Neural crest cell (in vitro differentiated cells): ENCODE data around the gene PRKAR1A. TPM values are rescaled to one million over a fixed set of nuclear protein-coding genes. Genes with fewer than 3 reads are reported as not detected.
"Not testable (repeated sequence)": the region's sequence is repeated elsewhere in the genome, so short reads cannot be mapped to it uniquely, and the experiment has no call there.

Source experiments
- DNase-seq: peaks from one replicate; pipeline ENCODE4 v3.0.0; 2021; ENCODE audit warnings: low read depth, mixed read lengths, low spot score
- H3K27ac Mint-ChIP-seq: one replicate; pipeline ENCODE4 v1.8.0; 2021; ENCODE audit warnings: mild to moderate bottlenecking, mixed read lengths; ENCODE audit not compliant: unreplicated experiment
- H3K27me3 Mint-ChIP-seq: 2 replicates; pipeline ENCODE4 v1.8.0; 2021; ENCODE audit warnings: low read depth, mild to moderate bottlenecking, mixed read lengths
- H3K36me3 Mint-ChIP-seq: 2 replicates; pipeline ENCODE4 v1.8.0; 2021; ENCODE audit warnings: low read depth, mild to moderate bottlenecking, mixed read lengths
- H3K4me1 Mint-ChIP-seq: 2 replicates; pipeline ENCODE4 v1.8.0; 2021; ENCODE audit warnings: mixed read lengths
- H3K4me3 Mint-ChIP-seq: one replicate; pipeline ENCODE4 v1.8.0; 2021; ENCODE audit warnings: mild to moderate bottlenecking, mixed read lengths
- H3K9me3 Mint-ChIP-seq: 2 replicates; pipeline ENCODE4 v1.8.0; 2021; ENCODE audit warnings: mixed read lengths
- total RNA-seq: library from RNA; stranded (reverse); gene quantifications from 2 replicates; pipeline ENCODE4 v1.2.1, GENCODE V29; 2021
- TF ChIP-seq, protein P1 (sequence below): fragments of 200-600 bp; sonication (generic); conservative IDR thresholded peaks from 2 replicates; pipeline ENCODE4 v1.5.0; 2021; ENCODE audit warnings: antibody characterized with exemption, mild to moderate bottlenecking

PRKAR1A gene
- total RNA-seq, 1 donor from 2014 or later, result 250 TPM

DNA sequence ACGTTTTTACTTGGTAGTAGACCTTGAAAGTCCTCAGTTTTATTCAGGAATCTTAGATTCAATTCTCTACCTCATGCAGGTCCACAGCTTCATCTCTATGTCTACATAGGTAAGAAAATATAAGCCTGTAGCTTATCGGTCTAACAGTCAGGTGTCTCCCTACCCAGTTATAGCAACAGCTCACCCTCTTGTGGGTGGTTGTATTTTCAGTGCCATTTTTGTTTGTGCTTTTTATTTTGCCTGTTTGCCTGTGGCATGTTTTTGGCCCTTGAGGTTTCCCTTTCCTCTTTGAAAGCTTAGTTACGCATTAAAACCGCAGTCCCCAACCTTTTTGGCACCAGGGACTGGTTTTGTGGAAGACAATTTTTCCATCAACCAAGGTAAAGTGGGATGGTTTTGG is 31.3 kb upstream of the PRKAR1A start:
- no peak for DNase-seq
- Mint-ChIP-seq H3K27me3 (peaks cover 25% of the 10 kb centered on the region), H3K27ac (no peak overlapping the region), H3K9me3 (no peaks in the 10 kb centered on the region), H3K4me3 (no peak overlapping the region), H3K4me1 (peaks cover 18% of the 10 kb centered on the region), H3K36me3 (no peaks in the 10 kb centered on the region)
- TF ChIP-seq, protein P1, sequence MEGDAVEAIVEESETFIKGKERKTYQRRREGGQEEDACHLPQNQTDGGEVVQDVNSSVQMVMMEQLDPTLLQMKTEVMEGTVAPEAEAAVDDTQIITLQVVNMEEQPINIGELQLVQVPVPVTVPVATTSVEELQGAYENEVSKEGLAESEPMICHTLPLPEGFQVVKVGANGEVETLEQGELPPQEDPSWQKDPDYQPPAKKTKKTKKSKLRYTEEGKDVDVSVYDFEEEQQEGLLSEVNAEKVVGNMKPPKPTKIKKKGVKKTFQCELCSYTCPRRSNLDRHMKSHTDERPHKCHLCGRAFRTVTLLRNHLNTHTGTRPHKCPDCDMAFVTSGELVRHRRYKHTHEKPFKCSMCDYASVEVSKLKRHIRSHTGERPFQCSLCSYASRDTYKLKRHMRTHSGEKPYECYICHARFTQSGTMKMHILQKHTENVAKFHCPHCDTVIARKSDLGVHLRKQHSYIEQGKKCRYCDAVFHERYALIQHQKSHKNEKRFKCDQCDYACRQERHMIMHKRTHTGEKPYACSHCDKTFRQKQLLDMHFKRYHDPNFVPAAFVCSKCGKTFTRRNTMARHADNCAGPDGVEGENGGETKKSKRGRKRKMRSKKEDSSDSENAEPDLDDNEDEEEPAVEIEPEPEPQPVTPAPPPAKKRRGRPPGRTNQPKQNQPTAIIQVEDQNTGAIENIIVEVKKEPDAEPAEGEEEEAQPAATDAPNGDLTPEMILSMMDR, result no peak

DNA sequence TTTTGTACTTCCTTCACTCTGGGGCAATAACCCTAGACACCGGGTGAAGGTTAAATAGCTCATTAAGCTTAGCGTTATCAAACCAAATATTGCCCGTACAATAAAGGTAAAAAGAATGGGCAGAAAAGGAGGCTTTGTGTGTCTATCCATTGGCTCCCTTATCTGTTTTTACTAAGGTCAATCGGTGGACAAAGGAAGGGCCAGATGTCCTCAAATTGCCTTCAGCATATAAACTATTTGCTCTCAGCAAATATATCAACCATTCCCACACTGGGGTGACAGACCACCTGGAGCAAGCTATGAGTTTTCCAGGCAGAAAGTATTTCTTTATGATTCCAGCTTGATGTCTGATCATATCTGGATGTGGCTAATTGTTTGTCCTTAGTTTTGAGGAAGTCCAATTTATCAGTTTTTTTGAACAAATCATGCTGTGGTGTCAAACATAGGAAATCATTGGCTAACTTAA is 29.6 kb upstream of the PRKAR1A start:
- Mint-ChIP-seq H3K4me1 (peaks cover 18% of the 10 kb centered on the region), H3K27ac (no peak overlapping the region), H3K27me3 (peaks cover 34% of the 10 kb centered on the region), H3K9me3 (no peaks in the 10 kb centered on the region), H3K4me3 (no peak overlapping the region), H3K36me3 (no peaks in the 10 kb centered on the region)
- no peak for DNase-seq
- TF ChIP-seq, protein P1, result no peak

DNA sequence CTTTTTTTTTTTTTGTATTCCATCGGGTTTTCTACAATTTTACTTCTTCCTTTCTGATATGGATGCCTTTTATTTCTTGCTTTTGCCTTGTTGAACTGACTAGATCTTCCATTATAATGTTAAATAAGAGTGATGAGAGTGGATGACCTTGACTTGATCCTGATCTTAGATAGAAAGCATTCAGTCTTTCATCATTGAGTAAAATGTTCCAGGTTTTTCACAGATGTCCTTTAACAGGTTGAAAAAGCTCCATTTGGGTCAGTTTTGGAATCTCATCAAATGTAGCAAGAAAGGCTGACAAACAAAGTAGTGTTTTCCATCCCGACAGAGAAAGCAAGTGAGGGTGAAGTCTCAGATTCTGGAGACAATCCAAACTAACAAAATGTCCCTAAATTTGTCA is 27.8 kb upstream of the PRKAR1A start:
- Mint-ChIP-seq H3K9me3 (no peaks in the 10 kb centered on the region), H3K4me3 (no peak overlapping the region), H3K36me3 (no peaks in the 10 kb centered on the region), H3K27me3 (peaks cover 34% of the 10 kb centered on the region), H3K27ac (no peak overlapping the region), H3K4me1 (peaks cover 18% of the 10 kb centered on the region)
- DNase-seq, result no peak
- TF ChIP-seq, protein P1, result no peak

DNA sequence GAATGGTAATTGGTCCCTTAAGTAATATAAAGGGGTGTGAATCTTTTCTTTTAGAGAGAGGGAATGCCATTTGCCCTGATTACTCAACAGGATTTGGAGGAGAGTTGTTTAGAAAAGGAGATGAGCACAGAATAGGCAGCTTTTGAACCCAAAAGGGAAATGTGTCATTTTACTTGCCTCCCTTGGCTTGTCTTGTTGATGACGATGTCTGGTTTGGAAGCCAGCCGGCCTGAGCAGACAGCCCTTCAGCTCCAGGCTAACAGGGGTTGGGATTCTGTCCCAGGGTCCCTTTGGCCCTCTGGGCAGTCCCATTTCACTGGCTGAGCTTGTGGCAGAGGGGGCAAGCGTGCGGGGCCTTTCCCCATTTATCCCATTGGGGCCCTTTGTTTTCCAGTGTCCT is 22.3 kb upstream of the PRKAR1A start:
- TF ChIP-seq, protein P1, result no peak
- H3K27ac Mint-ChIP-seq, result no peak overlapping the region
- peaks cover 5% of the 10 kb centered on the region for H3K9me3 Mint-ChIP-seq
- H3K4me3 Mint-ChIP-seq, result no peak overlapping the region
- no peaks in the 10 kb centered on the region for H3K36me3 Mint-ChIP-seq
- peaks cover 19% of the 10 kb centered on the region for H3K27me3 Mint-ChIP-seq
- H3K4me1 Mint-ChIP-seq, result peaks cover 12% of the 10 kb centered on the region
- no peak for DNase-seq

DNA sequence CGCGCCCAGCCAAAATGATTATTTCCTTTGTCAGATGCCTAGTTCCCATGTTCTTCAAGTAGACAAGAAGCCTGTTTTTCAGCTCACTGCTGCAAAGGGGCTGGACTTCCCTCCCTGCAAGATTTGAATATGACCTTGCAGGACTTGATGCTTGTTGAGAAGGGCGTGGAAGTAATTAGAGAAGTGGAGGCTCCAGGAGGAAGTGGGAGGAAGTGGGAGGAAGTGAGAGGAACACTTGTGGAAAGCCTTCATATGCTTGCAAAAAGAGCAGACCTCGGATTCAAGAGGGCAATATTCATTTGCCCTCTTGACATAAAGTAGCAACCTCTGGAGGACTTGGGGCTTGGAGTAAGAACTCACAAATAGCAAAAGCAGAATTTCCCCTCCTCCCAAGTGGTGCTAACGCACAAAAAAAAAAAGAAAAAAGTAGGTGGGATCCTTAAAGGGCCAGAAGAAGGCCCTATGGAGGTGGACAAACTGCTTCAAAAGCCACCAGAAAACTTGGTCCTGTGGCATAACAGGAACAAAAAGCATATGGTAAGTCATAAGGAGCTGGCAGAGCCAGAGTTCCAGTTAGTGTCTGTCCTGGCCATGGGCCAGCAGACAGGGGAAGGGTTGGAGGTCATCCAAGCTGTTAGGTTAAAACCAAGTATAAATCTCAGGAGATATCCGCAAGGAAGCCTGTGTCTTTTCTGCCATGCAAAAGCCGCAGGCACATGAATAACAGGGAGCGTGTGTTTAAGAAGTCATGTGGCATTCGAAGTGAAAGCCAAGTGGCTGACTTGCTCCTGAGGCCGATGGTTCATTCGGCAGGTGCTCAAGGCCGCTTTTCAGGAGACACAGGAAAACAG is 20.6 kb upstream of the PRKAR1A start:
- Mint-ChIP-seq H3K9me3 (peaks cover 5% of the 10 kb centered on the region), H3K4me3 (no peak overlapping the region), H3K27me3 (peaks cover 2% of the 10 kb centered on the region), H3K36me3 (no peaks in the 10 kb centered on the region), H3K27ac (no peak overlapping the region), H3K4me1 (peaks cover 5% of the 10 kb centered on the region)
- TF ChIP-seq, protein P1, result no peak
- no peak for DNase-seq

DNA sequence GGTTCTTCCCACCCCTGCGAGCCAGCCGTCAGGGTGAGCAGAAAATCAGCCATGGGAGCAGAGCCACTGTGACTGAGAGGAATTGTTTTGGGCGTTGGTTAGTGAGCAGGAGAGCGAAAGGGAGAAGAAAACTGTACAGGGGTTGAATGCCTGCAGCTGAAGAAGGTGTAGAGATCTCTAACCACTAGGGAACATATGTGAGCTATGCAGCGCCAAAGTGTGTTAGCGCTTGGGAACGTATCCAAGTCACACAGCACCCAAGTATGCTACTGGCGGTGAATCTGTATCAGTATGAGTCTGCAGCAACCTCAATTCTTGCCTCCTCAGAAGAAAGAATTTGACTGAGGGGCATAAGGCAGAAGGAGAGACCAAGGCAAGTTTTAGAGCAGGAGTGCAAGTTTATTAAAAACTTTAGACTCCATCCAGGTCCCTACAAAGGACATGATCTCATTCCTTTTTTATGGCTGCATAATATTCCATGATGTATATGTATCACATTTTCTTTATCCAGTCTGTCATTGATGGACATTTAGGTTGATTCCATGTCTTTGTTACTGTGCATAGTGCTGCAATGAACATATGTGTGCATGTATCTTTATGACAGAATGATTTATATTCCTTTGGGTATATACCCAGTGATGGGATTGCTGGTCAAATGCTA is 19.7 kb upstream of the PRKAR1A start:
- not testable (repeated sequence) for H3K4me1 Mint-ChIP-seq, H3K4me3 Mint-ChIP-seq, H3K27me3 Mint-ChIP-seq, DNase-seq, H3K9me3 Mint-ChIP-seq, H3K27ac Mint-ChIP-seq, H3K36me3 Mint-ChIP-seq
